ENCODE measurements around the gene DNAJB12. TPM values are rescaled to one million over a fixed set of nuclear protein-coding genes. Genes with fewer than 3 reads are reported as not detected.
A peak's percentile ranks its signal among the peaks of the same experiment; 100 is the strongest.

The DNAJB12 gene
- total and polyA plus RNA-seq, 4 donors, result 22.9 to 41.5 (median 36.2) TPM

DNA sequence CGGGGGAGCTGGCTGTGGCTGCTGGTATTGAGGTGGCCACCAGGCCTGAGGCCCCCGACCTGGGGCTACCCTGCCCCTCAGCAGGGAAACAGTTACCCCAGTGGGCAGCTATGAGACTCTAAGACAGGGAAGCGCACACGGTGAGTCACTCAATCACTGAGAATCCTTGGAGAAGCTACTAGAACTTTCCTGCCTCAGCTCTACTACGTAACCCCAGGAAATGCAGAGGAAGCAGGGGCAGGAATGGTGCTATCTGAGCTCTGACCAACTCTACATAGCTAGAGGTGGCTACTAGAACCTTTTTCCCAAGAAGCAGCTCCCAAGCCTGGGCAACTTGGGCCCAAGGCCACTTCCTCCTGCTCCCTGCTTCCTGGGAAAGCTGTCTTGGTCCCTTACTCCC lies 11.8 kb downstream of the DNAJB12 start:
- Histone ChIP-seq H3K4me3 (ENCODE audit: low read depth, low read length) (no peak overlapping the region), H3K4me1 (ENCODE audit: control insufficient read depth, insufficient read depth, low read length) (peaks cover 37% of the 10 kb centered on the region), H3K27ac (ENCODE audit: low read depth, low read length) (no peak overlapping the region), H3K9me3 (ENCODE audit: control insufficient read depth, insufficient read depth, low read length) (no peaks in the 10 kb centered on the region), H3K36me3 (ENCODE audit: control insufficient read depth, insufficient read depth, low read length) (peaks cover 75% of the 10 kb centered on the region), H3K27me3 (ENCODE audit: control insufficient read depth, insufficient read depth, low read length) (no peaks in the 10 kb centered on the region)
- 96% methylated on average over 5 of the region's 5 CpGs for WGBS (ENCODE audit: insufficient coverage)
- no peak for DNase-seq (ENCODE audit: low read depth in 4 of 6, low spot score in 6 of 6)

- Histone ChIP-seq H3K4me3 (ENCODE audit: low read depth, low read length) (no peak overlapping the region), H3K27ac (ENCODE audit: low read depth, low read length) (peak overlapping the region; percentile 6), H3K36me3 (ENCODE audit: control insufficient read depth, insufficient read depth, low read length) (peaks cover 88% of the 10 kb centered on the region), H3K9me3 (ENCODE audit: control insufficient read depth, insufficient read depth, low read length) (no peaks in the 10 kb centered on the region), H3K4me1 (ENCODE audit: control insufficient read depth, insufficient read depth, low read length) (peaks cover 54% of the 10 kb centered on the region), H3K27me3 (ENCODE audit: control insufficient read depth, insufficient read depth, low read length) (no peaks in the 10 kb centered on the region)
- peak in 2 of 6 donors; percentile 72 to 75 for DNase-seq (ENCODE audit: low read depth in 4 of 6, low spot score in 6 of 6)
- WGBS (ENCODE audit: insufficient coverage), result 64% methylated on average over 19 of the region's 28 CpGs
Observed at GRCh38 chr10:72340510-72341261, 14.0 kb downstream of the DNAJB12 start.

- Histone ChIP-seq H3K27ac (ENCODE audit: low read depth, low read length) (no peak overlapping the region), H3K4me1 (ENCODE audit: control insufficient read depth, insufficient read depth, low read length) (peaks cover 63% of the 10 kb centered on the region), H3K9me3 (ENCODE audit: control insufficient read depth, insufficient read depth, low read length) (no peaks in the 10 kb centered on the region), H3K27me3 (ENCODE audit: control insufficient read depth, insufficient read depth, low read length) (no peaks in the 10 kb centered on the region), H3K4me3 (ENCODE audit: low read depth, low read length) (no peak overlapping the region), H3K36me3 (ENCODE audit: control insufficient read depth, insufficient read depth, low read length) (peaks cover 89% of the 10 kb centered on the region)
- WGBS (ENCODE audit: insufficient coverage), result 89% methylated on average over 3 of the region's 7 CpGs
- no peak for DNase-seq (ENCODE audit: low read depth in 4 of 6, low spot score in 6 of 6)
Observed at GRCh38 chr10:72338180-72338579, 16.5 kb downstream of the DNAJB12 start.

DNA sequence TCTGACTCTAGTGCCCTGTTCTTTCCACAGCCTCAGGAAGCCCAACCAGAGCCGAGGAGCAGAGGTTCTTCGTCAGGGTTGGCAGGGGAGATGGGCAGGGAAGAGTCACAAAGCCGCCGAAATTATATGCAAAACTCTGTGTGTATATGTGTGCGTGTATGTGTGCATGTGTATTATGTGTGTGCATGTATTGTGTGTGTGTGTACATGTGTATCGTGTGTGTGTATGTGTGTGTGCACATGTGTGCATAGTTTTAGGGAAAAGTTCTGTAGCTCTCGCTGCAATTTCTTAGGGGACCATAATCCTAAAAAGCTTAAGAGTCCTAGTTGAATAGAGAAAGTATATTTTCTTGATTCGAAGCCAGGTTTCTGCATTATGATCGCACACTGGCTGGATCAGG lies 17.0 kb downstream of the DNAJB12 start:
- Histone ChIP-seq H3K27me3 (ENCODE audit: control insufficient read depth, insufficient read depth, low read length) (no peaks in the 10 kb centered on the region), H3K27ac (ENCODE audit: low read depth, low read length) (no peak overlapping the region), H3K4me3 (ENCODE audit: low read depth, low read length) (no peak overlapping the region), H3K9me3 (ENCODE audit: control insufficient read depth, insufficient read depth, low read length) (no peaks in the 10 kb centered on the region), H3K36me3 (ENCODE audit: control insufficient read depth, insufficient read depth, low read length) (peaks cover 84% of the 10 kb centered on the region), H3K4me1 (ENCODE audit: control insufficient read depth, insufficient read depth, low read length) (peaks cover 68% of the 10 kb centered on the region)
- no peak for DNase-seq (ENCODE audit: low read depth in 4 of 6, low spot score in 6 of 6)
- WGBS (ENCODE audit: insufficient coverage), result 96% methylated on average over 9 of the region's 9 CpGs

GRCh38 chr10:72337039-72337629 lies 17.6 kb downstream of the DNAJB12 start:
- Histone ChIP-seq H3K27me3 (ENCODE audit: control insufficient read depth, insufficient read depth, low read length) (no peaks in the 10 kb centered on the region), H3K36me3 (ENCODE audit: control insufficient read depth, insufficient read depth, low read length) (peaks cover 78% of the 10 kb centered on the region), H3K27ac (ENCODE audit: low read depth, low read length) (peak overlapping the region; percentile 87), H3K4me3 (ENCODE audit: low read depth, low read length) (no peak overlapping the region), H3K9me3 (ENCODE audit: control insufficient read depth, insufficient read depth, low read length) (no peaks in the 10 kb centered on the region), H3K4me1 (ENCODE audit: control insufficient read depth, insufficient read depth, low read length) (peaks cover 69% of the 10 kb centered on the region)
- DNase-seq (ENCODE audit: low read depth in 4 of 6, low spot score in 6 of 6), result peak in 2 of 6 donors; percentile 86 to 87
- WGBS (ENCODE audit: insufficient coverage), result 7% methylated on average over 3 of the region's 5 CpGs

DNA sequence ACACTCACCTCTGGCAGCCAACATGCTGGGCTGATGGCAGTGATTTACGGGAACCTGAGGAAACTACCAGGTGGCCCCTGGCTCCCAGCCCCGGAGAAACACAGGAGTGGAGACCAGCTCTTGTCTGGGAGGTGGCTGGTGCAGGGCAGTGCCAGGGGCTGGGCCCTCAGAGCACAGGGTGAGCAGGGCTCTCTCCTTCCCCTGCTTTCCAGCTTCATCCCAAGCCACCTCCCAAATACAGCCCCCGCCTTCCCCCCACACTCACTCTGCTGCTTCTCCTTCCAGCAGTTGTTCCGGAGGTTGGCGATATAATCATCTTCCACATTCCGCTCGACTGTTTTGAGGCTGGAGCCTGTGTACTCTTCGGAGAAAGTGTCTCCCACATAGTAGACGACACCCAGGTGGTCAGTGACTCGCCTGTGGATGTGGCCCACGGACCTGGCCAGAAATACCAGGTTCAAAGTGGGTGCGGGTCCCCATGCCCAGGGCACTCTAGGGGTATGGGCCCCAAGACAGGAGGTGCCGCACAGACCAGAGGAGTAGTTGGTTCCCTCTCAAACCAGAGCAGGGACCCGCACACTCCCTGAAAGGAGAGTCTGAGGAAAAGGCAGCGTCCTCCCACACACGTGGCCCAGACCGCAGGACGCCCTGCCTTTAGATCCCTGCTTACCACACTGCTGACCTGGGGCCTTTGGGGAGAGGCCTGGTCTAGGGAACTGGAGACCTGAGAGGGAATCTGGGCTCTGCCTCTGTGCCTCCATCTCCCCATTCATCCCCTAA lies 18.3 kb downstream of the DNAJB12 start:
- Histone ChIP-seq H3K4me1 (ENCODE audit: control insufficient read depth, insufficient read depth, low read length) (peaks cover 72% of the 10 kb centered on the region), H3K9me3 (ENCODE audit: control insufficient read depth, insufficient read depth, low read length) (no peaks in the 10 kb centered on the region), H3K27ac (ENCODE audit: low read depth, low read length) (peak overlapping the region; percentile 87), H3K27me3 (ENCODE audit: control insufficient read depth, insufficient read depth, low read length) (no peaks in the 10 kb centered on the region), H3K36me3 (ENCODE audit: control insufficient read depth, insufficient read depth, low read length) (peaks cover 74% of the 10 kb centered on the region), H3K4me3 (ENCODE audit: low read depth, low read length) (no peak overlapping the region)
- DNase-seq (ENCODE audit: low read depth in 4 of 6, low spot score in 6 of 6), result no peak
- 91% methylated on average over 15 of the region's 18 CpGs for WGBS (ENCODE audit: insufficient coverage)

- DNase-seq (ENCODE audit: low read depth in 4 of 6, low spot score in 6 of 6), result no peak
- no peaks in the 10 kb centered on the region for H3K9me3 ChIP-seq (ENCODE audit: control insufficient read depth, insufficient read depth, low read length)
- 67% methylated on average over 15 of the region's 20 CpGs for WGBS (ENCODE audit: insufficient coverage)
- H3K36me3 ChIP-seq (ENCODE audit: control insufficient read depth, insufficient read depth, low read length), result peaks cover 66% of the 10 kb centered on the region
- peak overlapping the region; percentile 87 for H3K27ac ChIP-seq (ENCODE audit: low read depth, low read length)
- peaks cover 70% of the 10 kb centered on the region for H3K4me1 ChIP-seq (ENCODE audit: control insufficient read depth, insufficient read depth, low read length)
- no peak overlapping the region for H3K4me3 ChIP-seq (ENCODE audit: low read depth, low read length)
- H3K27me3 ChIP-seq (ENCODE audit: control insufficient read depth, insufficient read depth, low read length), result no peaks in the 10 kb centered on the region
Observed at GRCh38 chr10:72335394-72336258, 19.1 kb downstream of the DNAJB12 start.

- peaks cover 59% of the 10 kb centered on the region for H3K36me3 ChIP-seq (ENCODE audit: control insufficient read depth, insufficient read depth, low read length)
- peak in 2 of 6 donors; percentile 74 for DNase-seq (ENCODE audit: low read depth in 4 of 6, low spot score in 6 of 6)
- H3K27ac ChIP-seq (ENCODE audit: low read depth, low read length), result peak overlapping the region; percentile 87
- no peak overlapping the region for H3K4me3 ChIP-seq (ENCODE audit: low read depth, low read length)
- no peaks in the 10 kb centered on the region for H3K27me3 ChIP-seq (ENCODE audit: control insufficient read depth, insufficient read depth, low read length)
- H3K9me3 ChIP-seq (ENCODE audit: control insufficient read depth, insufficient read depth, low read length), result no peaks in the 10 kb centered on the region
- H3K4me1 ChIP-seq (ENCODE audit: control insufficient read depth, insufficient read depth, low read length), result peaks cover 66% of the 10 kb centered on the region
- 11% methylated on average over 12 of the region's 16 CpGs for WGBS (ENCODE audit: insufficient coverage)
Observed at GRCh38 chr10:72334825-72335393, 19.8 kb downstream of the DNAJB12 start.

Measured in spinal cord (tissue), 10 donors.